Measurements from ENCODE around the gene BEST1. TPM values are rescaled to one million over a fixed set of nuclear protein-coding genes. Genes with fewer than 3 reads are reported as not detected.
"Not testable (repeated sequence)": the region's sequence is repeated elsewhere in the genome, so short reads cannot be mapped to it uniquely, and the experiment has no call there.

The BEST1 gene
- total RNA-seq, 4 donors from 2014 or later, result 0.08 to 2.7 (median 0.39) TPM

GRCh38 chr11:61994981-61995380 lies 44.8 kb downstream of the BEST1 start:
- H3K36me3 ChIP-seq, result no peaks in the 10 kb centered on the region
- H3K4me1 ChIP-seq, result no peaks in the 10 kb centered on the region
- WGBS, 2 donors, result 86 to 87% methylated on average over 3 of the region's 3 CpGs
- DNase-seq, result no peak
- no peak overlapping the region for H3K4me3 ChIP-seq
- intact Hi-C loops (cut with DNase I), result no loop called here
- H3K27me3 ChIP-seq, result no peaks in the 10 kb centered on the region
- no peak overlapping the region for H3K27ac ChIP-seq
- TF ChIP-seq POLR2A (IDR thresholded peaks at IDR 0.05) (no peak), CTCF (IDR thresholded peaks at IDR 0.05) (no peak)
- peaks cover 0 to 14% (median 14%) of the 10 kb centered on the region in 3 donors for H3K9me3 ChIP-seq

- WGBS, 2 donors, result 96% methylated on average over 3 to 4 of the region's 4 CpGs
- TF ChIP-seq POLR2A (IDR thresholded peaks at IDR 0.05), result no peak
- intact Hi-C loops (cut with DNase I), result no loop called here
- Histone ChIP-seq H3K4me1 (no peaks in the 10 kb centered on the region), H3K4me3 (no peak overlapping the region), H3K27me3 (no peaks in the 10 kb centered on the region), H3K36me3 (no peaks in the 10 kb centered on the region), H3K27ac (no peak overlapping the region), H3K9me3 (peaks cover 0 to 19% (median 16%) of the 10 kb centered on the region in 3 donors)
- no peak for DNase-seq
These were observed 46.8 kb downstream of the BEST1 start for GRCh38 chr11:61996933-61997332.

- H3K27ac ChIP-seq, result no peak overlapping the region
- H3K36me3 ChIP-seq, result no peaks in the 10 kb centered on the region
- DNase-seq, result no peak
- peaks cover 0 to 19% (median 16%) of the 10 kb centered on the region in 3 donors for H3K9me3 ChIP-seq
- no peaks in the 10 kb centered on the region for H3K4me1 ChIP-seq
- TF ChIP-seq POLR2A (IDR thresholded peaks at IDR 0.05), result no peak
- TF ChIP-seq CTCF (IDR thresholded peaks at IDR 0.05), result no peak
- WGBS, 2 donors, result 93 to 95% methylated on average over 7 of the region's 7 CpGs
- H3K27me3 ChIP-seq, result no peaks in the 10 kb centered on the region
- intact Hi-C loops (cut with DNase I), result no loop called here
- H3K4me3 ChIP-seq, result no peak overlapping the region
These were observed 49.2 kb downstream of the BEST1 start for GRCh38 chr11:61999141-61999975.

GRCh38 chr11:62000539-62001446 lies 50.6 kb downstream of the BEST1 start:
- DNase-seq, result no peak
- intact Hi-C loops (cut with DNase I), result no loop called here
- no peak overlapping the region for H3K4me3 ChIP-seq
- H3K4me1 ChIP-seq, result peaks cover 0 to 12% (median 0%) of the 10 kb centered on the region in 3 donors
- H3K27me3 ChIP-seq, result no peaks in the 10 kb centered on the region
- H3K27ac ChIP-seq, result no peak overlapping the region
- peaks cover 0 to 19% (median 16%) of the 10 kb centered on the region in 3 donors for H3K9me3 ChIP-seq
- TF ChIP-seq CTCF (IDR thresholded peaks at IDR 0.05) (no peak), POLR2A (IDR thresholded peaks at IDR 0.05) (no peak)
- no peaks in the 10 kb centered on the region for H3K36me3 ChIP-seq
- WGBS, 2 donors, result 90 to 93% methylated on average over 16 of the region's 23 CpGs

GRCh38 chr11:62001450-62002191 lies 51.5 kb downstream of the BEST1 start:
- no peak for DNase-seq
- H3K27me3 ChIP-seq, result no peaks in the 10 kb centered on the region

GRCh38 chr11:62002283-62002682 lies 52.1 kb downstream of the BEST1 start:
- Histone ChIP-seq H3K4me1 (peaks cover 0 to 14% (median 0%) of the 10 kb centered on the region in 3 donors), H3K9me3 (peaks cover 0 to 19% (median 16%) of the 10 kb centered on the region in 3 donors)
- H3K27me3 ChIP-seq; intact Hi-C loops (cut with DNase I); H3K27ac ChIP-seq; DNase-seq; H3K36me3 ChIP-seq; H3K4me3 ChIP-seq: not testable (repeated sequence)
- WGBS, 2 donors, result 92 to 100% methylated on average over 4 of the region's 8 CpGs

More at GRCh38 chr11:62001450-62002191, 51.5 kb downstream of the BEST1 start:
- Histone ChIP-seq H3K27ac (no peak overlapping the region), H3K4me1 (peaks cover 0 to 14% (median 0%) of the 10 kb centered on the region in 3 donors), H3K9me3 (peaks cover 0 to 19% (median 16%) of the 10 kb centered on the region in 3 donors), H3K4me3 (no peak overlapping the region), H3K36me3 (no peaks in the 10 kb centered on the region)
- 71 to 78% methylated on average over 4 to 10 of the region's 12 CpGs for WGBS, 2 donors
- TF ChIP-seq POLR2A (IDR thresholded peaks at IDR 0.05) (no peak), CTCF (IDR thresholded peaks at IDR 0.05) (no peak)
- intact Hi-C loops (cut with DNase I), result no loop called here

Data from esophagus squamous epithelium (tissue), 5 donors.